Iris pigment epithelial cell (primary cell): Measurements from ENCODE around the gene ANKMY2.
"Not testable (repeated sequence)": the region's sequence is repeated elsewhere in the genome, so short reads cannot be mapped to it uniquely, and the experiment has no call there.

Experiments
- DNase-seq: peaks from one replicate; pipeline ENCODE4 v3.0.0-alpha.2; 2011; ENCODE audit warnings: low read depth

Gene ANKMY2

DNA sequence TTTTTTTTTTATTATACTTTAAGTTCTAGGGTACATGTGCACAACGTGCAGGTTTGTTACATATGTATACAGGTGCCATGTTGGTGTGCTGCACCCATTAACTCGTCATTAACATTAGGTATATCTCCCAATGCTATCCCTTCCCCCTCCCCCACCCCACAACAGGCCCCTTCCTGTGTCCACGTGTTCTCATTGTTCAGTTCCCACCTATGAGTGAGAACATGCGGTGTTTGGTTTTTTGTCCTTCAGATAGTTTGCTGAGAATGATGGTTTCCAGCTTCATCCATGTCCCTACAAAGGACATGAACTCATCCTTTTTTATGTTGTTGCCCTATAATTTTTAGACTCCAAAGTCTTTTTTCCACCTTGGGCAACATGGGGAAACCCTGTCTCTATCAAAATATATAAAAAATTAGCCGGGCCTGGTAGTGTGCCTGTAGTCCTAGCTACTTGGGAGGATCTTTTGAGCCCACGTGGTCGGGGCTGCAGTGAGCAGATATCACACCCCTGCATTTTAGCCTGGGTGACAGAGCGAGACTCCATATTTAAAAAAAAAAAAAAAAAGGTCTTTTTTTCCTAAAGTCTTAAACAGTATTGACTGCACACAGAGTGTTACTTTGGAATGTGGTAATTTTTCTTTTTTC, 14.4 kb upstream of the ANKMY2 start:
- DNase-seq: not testable (repeated sequence)

DNA sequence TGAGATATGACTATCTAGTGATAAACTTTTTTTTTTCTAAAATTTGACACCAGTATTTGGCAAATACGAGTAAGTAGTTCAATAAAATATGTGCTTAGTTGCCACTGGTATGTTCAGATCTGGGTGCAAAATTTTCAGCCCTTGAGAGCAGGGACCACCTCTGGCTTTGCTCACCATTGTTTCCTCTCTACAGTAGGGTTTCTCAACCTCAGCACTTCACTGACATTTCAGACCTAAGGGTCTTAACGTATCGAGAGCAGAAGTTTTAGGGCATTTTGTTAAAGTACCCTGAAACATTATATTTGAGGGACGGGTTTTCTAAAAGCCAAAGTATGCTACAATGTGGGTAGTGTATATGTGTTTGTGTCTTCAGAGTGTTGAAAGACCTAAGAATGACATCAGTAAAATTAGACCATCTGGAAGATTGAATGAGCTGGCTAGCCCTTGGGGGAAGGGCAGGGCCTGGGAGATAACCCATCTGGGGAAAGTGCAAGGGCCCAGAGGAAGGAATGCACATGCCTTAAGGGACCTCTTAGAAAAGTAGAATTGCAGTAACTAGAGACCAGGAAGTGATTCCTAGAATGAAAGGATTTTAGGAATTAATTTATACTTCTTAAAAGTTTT, 12.2 kb upstream of the ANKMY2 start:
- peak; percentile 95 for DNase-seq

DNA sequence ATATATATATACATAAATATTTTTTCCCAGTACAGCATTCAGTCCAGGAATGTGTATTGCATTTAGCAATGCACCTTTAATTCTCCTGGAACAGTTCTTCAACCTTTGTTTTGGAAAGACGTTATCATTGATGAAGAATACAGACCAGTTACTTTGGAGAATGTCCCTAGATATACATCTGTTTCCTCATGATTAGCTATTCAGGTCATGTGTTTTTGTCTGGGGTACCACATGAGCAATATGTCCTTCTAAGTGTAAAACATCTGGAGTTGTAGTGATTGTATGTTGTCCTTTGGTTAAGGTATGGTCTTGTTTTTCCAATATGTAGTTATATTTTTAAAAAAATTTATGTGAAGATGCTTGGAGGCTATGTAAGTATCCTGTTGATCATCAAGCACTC, 10.6 kb upstream of the ANKMY2 start:
- no peak for DNase-seq

- DNase-seq: no peak
Measured at GRCh38 chr7:16655394-16655793, 9.8 kb upstream of the ANKMY2 start.

DNA sequence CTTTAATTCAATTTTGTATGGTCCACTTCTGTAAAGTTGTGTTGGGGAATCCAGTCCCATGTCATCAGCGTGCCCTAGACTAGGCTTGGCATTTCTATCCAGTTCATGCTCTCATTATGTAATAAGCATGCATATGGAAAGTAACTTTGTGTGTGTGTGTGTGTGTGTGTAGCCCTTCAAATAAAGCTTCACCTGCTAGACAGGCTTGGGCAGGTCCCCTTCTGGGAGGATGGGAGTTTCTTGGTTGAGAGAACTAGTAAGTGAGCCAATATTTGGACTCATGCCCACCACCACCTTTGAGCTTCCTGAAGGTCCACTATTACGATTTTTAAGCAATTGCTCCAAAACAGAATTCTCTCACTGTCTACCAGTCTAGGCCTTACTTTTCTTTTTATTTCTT, 7.3 kb upstream of the ANKMY2 start:
- DNase-seq: no peak

DNA sequence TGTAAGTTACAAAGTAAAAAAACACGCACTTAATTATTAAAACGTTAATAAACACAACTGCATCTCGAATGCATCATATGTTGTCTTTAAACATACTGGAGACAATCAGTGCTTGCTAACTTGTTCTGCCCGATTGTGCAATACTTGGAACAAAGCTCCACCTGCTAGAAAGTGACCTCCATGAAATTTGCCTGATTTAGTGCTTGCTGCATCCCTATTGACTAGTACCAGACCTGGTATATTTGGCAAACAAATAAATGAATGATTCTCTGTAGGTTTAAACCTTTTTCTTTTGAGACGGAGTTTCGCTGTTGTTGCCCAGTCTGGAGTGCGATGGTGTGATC, 6.7 kb upstream of the ANKMY2 start:
- DNase-seq: peak; percentile 36

DNA sequence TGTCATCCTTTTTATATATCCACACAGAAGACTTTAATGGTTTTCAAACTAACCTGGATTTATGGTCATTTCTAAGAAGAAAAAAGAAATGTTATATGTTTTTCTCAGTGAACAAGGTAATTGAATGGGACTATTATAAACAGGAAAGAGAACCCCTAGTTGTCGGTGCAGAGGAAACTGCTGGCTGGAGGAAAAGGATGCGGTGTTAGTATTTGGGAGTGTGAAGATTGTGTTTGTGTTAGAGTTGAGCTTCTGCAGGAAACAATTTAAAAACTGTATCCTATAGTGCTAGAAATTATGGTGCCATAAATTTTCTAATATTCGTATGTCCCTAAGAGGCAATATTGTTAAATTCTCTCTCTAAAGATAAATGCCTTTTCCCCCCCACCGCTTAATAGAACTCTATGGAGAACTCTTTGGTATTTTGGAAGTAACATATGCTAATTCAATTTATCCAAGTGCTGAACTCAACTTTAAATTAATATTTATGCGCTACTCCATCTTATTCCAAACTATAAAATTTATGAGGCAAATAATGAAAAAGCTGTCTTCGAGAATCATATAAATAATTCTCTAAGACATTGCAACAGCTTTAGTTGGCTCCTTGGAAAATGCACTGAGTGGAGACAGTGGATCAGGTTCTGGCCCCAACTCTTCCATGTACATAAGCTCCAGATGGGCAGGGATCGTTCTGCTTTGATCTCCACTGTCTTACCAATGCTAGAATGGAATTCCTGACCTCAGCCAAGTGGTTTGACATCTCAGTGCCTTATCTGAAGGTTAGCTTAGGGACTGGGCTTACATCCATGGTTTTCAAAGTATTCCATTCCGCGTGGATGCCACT, 6.1 kb upstream of the ANKMY2 start:
- peak; percentile 38 for DNase-seq

GRCh38 chr7:16650266-16650665, 4.7 kb upstream of the ANKMY2 start:
- DNase-seq: no peak

GRCh38 chr7:16649196-16649595, 3.6 kb upstream of the ANKMY2 start:
- DNase-seq: peak; percentile 36

GRCh38 chr7:16648551-16648950, 3.0 kb upstream of the ANKMY2 start:
- DNase-seq: no peak

DNA sequence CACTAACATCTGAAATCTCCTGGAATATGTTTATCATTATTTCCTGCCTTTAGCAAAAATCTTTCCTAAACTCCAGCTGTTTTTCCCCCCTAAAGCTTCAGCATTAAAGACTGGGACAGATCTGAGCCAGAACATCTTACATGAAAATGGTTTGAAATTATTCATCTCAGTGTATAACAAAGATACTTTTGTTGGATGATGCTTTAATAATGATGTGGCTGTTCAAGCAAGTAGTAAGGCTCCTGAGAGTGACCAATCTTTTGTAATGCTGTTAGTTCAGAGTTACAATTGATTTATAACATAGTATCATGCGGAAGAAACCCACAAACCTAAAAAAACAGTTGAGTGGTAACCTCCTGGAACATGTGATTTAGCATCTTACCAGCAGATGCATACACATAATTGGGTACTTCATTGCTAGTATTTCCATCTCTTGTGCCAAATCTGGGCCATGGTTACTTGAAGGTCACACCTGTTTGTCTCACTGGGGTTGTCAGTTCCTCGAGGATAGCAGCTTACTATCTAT, 1.9 kb upstream of the ANKMY2 start:
- DNase-seq: no peak

DNA sequence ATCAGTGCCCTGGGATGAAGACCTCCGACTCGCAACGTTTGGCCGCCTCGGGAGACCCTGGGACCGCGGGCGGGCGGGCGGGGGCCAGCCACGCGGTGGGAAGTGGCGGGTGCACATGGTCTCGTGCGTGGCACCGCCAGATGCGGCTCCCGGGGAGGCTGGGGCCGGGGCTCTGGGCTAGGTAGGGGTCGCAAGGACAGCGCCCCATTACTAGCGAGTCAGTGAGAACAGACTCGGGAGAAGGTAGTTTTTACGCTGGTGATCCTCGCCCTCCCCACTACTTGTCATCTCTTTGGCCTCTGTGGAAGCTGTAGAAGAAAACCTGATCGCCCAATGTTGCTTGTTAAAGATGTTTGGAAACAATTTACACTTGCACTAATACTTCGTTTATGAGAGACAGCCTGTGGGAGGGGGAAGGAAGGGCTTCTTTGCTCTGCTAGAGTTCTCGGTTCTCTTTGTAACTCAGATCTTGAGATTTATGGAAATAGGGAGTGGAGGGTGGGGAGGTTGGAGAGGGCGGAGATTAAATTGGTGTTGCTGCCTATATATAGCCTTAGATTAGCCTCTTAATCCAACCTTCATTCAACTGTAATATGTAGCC, 1.0 kb upstream of the ANKMY2 start:
- DNase-seq: peak; percentile 20

DNA sequence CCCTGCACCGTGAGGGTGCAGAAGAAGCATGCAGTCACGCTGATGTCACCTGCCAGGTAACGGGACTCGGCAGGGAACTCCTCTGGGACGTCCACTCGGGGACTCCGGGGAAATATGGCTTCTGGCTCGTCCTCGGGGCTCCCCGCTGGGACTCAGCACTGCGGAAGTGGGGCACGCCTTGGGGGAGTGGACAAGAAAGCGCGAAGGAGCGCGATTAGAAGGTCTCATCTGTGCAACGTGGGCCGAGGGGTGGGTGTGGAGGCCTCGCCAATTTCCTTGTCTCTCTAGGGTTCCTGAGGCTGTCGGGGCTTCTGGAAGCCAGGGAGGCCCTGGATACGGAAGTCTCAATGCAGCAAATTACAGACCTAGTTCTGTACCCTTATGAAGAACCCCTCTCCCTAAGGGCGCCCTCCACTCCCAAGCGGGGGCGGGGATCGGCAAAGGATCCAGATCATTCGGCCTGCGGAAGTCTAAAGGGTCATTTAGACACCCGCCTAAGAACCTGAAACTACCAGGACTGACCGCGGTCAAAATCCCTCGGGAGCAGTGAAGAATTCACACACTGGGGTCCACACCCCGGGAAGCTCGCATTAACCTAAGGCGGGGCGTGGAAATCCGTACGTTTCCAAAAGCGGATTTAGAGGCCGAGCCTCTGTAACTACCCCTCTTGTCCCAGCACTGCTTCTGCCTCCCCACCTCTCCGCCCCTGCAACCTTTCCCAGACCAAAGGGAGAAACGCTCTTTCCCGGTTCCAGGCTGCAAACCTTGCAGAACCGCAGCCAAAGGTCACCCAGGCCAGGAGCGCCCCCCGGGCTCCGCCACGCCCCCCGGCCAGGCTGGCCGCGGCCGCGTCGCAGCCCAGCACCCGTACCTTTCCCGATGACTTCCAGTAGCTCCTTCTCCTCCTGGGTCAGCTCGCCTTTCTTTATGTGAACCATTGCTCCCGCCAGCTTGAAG, 640 bp downstream of the ANKMY2 start:
- peak; percentile 70 for DNase-seq

- DNase-seq: no peak
Measured at GRCh38 chr7:16644157-16644556, 1.4 kb downstream of the ANKMY2 start.

GRCh38 chr7:16638282-16639280, 7.0 kb downstream of the ANKMY2 start:
- no peak for DNase-seq

DNA sequence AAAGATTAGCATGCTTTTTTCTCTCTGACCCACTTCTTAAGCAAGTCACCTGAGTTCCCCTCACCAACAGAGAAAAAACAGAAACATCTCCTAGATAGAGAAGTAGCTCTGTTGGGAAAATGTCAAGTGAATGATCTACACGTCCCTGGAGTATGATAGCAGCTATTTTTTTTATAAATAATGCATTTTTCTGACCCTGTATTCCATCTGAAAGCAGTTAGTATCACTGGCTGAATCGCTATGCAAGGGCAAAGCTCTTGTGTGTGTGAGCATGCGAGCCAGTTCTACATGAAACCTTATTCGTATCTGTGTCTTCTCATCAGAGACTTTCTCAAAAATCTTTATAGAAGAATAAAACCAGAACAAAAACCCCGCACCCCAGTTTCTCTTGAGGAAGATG, 8.2 kb downstream of the ANKMY2 start:
- no peak for DNase-seq

DNA sequence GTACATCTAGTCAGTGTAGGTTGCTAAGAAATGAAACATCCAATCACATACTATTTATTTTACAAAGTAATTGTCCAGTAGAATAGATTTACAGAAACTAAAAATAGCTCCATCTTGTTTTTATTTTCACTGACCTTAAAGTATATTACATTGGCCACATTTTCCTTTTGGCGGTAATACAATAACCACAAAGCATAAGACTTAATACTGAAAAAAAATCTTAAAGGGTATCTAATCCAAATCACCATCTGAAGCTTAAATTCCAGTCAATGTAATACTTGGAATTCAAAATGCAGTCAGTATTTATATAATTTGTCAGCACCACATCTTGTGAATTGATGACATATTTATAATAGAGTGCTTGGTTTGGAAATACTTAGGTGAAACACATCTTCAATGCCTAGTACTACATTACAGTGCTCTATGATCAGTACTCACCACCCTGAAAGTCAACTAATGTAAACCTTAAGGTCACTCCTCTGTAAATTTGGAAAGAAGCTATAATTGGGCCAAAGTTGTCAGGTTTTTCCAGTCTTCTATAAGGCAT, 8.9 kb downstream of the ANKMY2 start:
- DNase-seq: peak; percentile 39

DNA sequence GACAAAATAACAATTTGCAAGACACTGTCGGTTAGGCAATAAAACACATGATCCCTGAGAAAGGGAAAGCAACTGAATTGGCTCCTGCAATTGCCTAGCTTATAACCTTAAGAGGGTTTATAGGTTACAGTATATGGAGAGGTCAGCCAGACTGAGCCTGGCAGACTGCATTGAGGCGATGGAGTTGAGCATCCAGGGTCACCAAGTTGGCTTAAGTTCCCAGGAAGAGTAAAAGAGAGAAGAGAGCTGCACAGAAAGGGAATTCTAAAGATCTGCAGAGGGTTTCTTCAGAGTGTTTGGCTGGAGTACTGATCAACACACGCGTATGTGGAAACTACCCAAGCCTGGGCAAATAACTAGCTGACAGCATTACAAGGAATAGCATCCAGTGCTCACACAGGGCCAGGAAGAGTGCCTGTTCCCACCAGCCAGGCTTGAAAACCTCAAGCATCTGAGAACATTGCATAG, 11.2 kb downstream of the ANKMY2 start:
- no peak for DNase-seq

DNA sequence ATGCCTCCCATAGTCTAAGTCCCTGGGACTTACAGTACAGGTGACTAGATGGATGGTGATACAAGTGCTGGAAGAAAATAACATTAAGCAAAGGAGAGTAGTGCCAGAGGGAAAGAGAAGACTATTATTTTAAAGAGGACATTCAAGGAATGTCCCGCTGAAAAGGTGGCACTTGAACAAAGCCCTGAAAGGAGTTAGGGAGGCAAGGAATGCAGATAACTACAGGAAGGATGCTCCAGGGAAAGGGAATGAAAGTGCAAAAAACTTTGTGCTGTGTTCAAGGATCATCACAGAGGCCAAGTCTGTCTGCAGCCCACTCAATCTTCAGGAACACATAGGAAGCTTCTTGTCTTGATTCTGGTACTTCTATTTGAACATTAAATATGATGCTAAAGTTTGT, 14.9 kb downstream of the ANKMY2 start:
- DNase-seq: no peak

DNA sequence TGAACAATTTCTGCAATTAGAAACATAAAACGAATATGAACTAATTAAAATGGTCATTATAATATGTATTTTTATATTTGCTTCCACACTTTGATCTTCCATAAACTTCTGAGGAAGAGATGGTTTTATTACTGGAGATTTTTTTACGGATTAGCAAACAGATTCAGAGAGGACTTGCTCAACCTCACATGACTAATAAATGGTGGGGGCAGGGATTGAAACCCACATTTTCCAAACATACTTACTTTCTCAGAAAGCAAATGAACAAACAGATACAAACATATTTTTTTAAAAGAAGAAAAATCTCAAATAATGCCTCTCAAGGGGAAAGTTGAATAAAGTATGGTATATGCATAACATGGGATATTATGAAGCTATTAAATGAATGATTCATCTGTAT, 18.3 kb downstream of the ANKMY2 start:
- DNase-seq: peak; percentile 73
